Mononuclear cell (primary cell): ENCODE results near the gene CNGB1. TPM values are rescaled to one million over a fixed set of nuclear protein-coding genes. Genes with fewer than 3 reads are reported as not detected.
"Not testable (repeated sequence)": the region's sequence is repeated elsewhere in the genome, so short reads cannot be mapped to it uniquely, and the experiment has no call there.

Source experiments
- H3K27me3 ChIP-seq: 2 replicates; pipeline ENCODE4 v1.6.0; 2011; ENCODE audit warnings: low read length, control low read depth; ENCODE audit not compliant: insufficient read depth
- H3K4me1 ChIP-seq: 2 replicates; pipeline ENCODE4 v1.5.1; 2011; ENCODE audit warnings: mild to moderate bottlenecking, low read length, control low read depth; ENCODE audit not compliant: insufficient read depth
- H3K4me3 ChIP-seq: 2 replicates; pipeline ENCODE4 v1.5.1; 2011; ENCODE audit warnings: mild to moderate bottlenecking, low read length, moderate library complexity
- H3K9me3 ChIP-seq: 2 replicates; pipeline ENCODE4 v1.5.1; 2011; ENCODE audit warnings: low read depth, mild to moderate bottlenecking, control low read depth, low read length
- total RNA-seq: library from RNA; depleted of rRNA; stranded (reverse); fragments of >200 nt; gene quantifications from one replicate; pipeline ENCODE4 v1.2.3, GENCODE V29; 2012

Gene CNGB1
- total RNA-seq, 1 donor: not detected

GRCh38 chr16:57988929-57989328 is 18.0 kb upstream of the CNGB1 start:
- peaks cover 19% of the 10 kb centered on the region for H3K4me1 ChIP-seq
- H3K4me3 ChIP-seq: no peak overlapping the region
- no peaks in the 10 kb centered on the region for H3K9me3 ChIP-seq
- H3K27me3 ChIP-seq: no peaks in the 10 kb centered on the region

- Histone ChIP-seq H3K9me3 (no peaks in the 10 kb centered on the region), H3K4me1 (peaks cover 13% of the 10 kb centered on the region), H3K4me3 (no peak overlapping the region), H3K27me3 (no peaks in the 10 kb centered on the region)
These were observed 16.7 kb upstream of the CNGB1 start for GRCh38 chr16:57987441-57988177.

GRCh38 chr16:57986196-57986595 is 15.3 kb upstream of the CNGB1 start:
- H3K9me3 ChIP-seq: no peaks in the 10 kb centered on the region
- no peaks in the 10 kb centered on the region for H3K27me3 ChIP-seq
- H3K4me1 ChIP-seq: peaks cover 13% of the 10 kb centered on the region
- no peak overlapping the region for H3K4me3 ChIP-seq

GRCh38 chr16:57985204-57986181 is 14.6 kb upstream of the CNGB1 start:
- H3K4me1 ChIP-seq: peaks cover 13% of the 10 kb centered on the region
- peak overlapping the region; percentile 40 for H3K4me3 ChIP-seq
- no peaks in the 10 kb centered on the region for H3K9me3 ChIP-seq
- no peaks in the 10 kb centered on the region for H3K27me3 ChIP-seq

- Histone ChIP-seq H3K4me3 (peak overlapping the region; percentile 40), H3K9me3 (no peaks in the 10 kb centered on the region), H3K27me3 (no peaks in the 10 kb centered on the region), H3K4me1 (peaks cover 13% of the 10 kb centered on the region)
These were observed 13.7 kb upstream of the CNGB1 start for GRCh38 chr16:57984443-57985203.

DNA sequence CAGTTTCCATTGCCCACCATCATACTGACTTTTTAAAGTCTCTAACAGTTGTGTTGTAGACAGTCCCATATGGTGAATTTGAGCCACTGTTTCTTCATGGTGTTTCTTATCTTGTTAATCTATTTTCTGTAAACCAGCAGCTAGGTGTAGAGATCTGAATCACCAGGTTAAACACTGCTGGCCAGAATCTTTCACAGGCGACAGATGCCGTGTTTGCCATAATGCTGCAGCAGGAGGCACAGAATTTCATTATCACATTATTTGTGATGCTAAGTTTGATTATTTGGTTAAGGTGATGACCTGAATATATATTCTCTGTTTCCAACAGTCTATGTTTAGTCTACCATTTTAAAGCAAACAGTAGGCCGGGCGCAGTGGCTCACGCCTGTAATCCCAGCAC is 11.5 kb upstream of the CNGB1 start:
- no peak overlapping the region for H3K4me3 ChIP-seq
- no peaks in the 10 kb centered on the region for H3K27me3 ChIP-seq
- H3K9me3 ChIP-seq: no peaks in the 10 kb centered on the region
- peaks cover 13% of the 10 kb centered on the region for H3K4me1 ChIP-seq

DNA sequence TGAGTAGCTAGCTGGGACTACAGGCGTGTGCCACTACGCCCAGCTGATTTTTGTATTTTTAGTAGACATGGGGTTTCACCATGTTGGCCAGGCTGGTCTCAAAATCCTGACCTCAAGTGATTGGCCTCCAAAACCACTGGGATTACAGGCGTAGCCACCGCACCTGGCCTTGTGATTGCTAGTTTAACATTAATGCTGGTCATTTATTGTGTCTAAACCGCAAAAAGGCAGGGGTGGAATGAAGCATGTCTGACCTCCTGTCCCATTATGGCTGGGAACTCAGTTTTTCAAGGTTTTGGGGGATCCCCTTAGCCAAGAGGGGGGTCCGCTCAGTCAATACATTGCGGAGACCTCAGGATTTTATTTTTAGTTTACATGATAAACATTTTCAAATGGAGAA is 10.7 kb upstream of the CNGB1 start:
- Histone ChIP-seq H3K4me3 (no peak overlapping the region), H3K27me3 (no peaks in the 10 kb centered on the region), H3K9me3 (no peaks in the 10 kb centered on the region), H3K4me1 (peaks cover 13% of the 10 kb centered on the region)

GRCh38 chr16:57979006-57979585 is 8.2 kb upstream of the CNGB1 start:
- Histone ChIP-seq H3K27me3 (no peaks in the 10 kb centered on the region), H3K4me3 (no peak overlapping the region), H3K9me3 (no peaks in the 10 kb centered on the region), H3K4me1 (peaks cover 2% of the 10 kb centered on the region)

DNA sequence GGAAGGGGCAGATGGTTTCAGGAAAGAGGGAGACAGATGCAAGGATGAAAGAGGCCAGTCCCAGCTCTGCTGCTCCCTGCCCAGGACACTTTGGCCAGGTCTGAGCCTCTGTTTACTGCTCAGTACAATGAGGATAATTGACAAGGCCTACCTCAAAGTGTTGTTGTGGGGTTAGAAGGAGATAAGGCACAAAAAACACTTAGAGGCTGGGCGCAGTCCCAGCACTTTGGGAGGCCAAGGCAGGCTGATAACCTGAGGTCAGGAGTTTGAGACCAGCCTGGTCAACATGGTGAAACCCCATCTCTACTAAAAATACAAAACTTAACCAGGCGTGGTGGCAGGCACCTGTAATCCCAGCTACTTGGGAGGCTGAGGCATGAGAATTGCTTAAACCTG is 7.1 kb upstream of the CNGB1 start:
- not testable (repeated sequence) for H3K4me3 ChIP-seq, H3K4me1 ChIP-seq, H3K9me3 ChIP-seq, H3K27me3 ChIP-seq

DNA sequence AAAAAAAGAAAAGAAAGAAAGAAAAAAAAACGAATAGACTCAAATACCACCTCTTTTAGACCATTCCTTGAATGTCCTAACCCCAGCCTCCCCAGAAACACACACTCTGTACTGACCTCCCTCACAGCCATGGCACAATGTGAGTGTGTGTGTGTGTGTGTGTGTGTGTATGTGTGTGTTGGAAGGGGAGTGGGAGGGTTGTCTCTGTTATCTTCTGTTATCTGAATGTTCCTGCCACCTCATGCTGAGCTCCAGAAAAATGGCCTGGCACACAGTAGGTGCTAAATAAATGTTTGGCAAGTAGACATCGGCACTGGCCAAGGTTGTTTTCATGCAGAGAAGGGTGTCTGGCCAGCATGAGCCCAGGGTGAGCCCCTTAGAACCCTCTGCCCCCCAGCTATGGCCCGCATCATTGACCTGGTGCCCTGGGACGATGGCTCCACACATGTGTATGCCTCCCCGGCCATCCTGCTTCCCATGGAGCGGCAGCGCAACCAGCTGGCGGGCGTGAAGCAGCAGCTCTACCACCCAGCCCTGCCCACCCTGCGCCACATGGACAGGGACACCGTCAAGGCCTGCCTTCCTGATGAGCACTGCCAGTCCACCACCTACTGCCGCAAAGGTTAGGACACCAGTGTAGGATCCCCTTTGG is 6.6 kb upstream of the CNGB1 start:
- Histone ChIP-seq H3K4me3 (no peak overlapping the region), H3K27me3 (no peaks in the 10 kb centered on the region), H3K4me1 (no peaks in the 10 kb centered on the region), H3K9me3 (no peaks in the 10 kb centered on the region)

DNA sequence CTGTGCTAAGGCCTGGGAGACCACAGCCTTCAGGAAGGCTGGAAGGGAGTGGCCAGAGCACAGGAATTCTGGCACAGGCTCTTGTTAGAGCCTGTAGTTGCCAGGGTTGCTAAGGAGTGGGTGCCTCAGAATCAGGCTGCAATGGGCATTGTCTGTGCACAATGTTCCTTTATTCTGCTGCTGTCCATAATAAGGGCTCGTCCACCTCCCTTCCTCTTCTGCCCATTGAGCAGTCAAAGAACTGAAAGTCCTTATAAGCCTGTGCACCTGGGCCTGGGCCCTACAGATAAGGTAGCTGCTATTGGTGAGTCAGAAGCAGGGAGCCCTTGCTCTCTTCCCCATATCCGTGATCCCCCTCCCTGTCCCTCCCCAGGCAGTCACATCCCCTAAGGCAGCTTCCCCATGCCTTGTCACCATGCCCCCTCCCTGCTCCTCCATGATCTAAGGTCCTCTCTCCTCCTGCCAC is 5.4 kb upstream of the CNGB1 start:
- no peak overlapping the region for H3K4me3 ChIP-seq
- H3K4me1 ChIP-seq: no peaks in the 10 kb centered on the region
- no peaks in the 10 kb centered on the region for H3K9me3 ChIP-seq
- H3K27me3 ChIP-seq: no peaks in the 10 kb centered on the region

- Histone ChIP-seq H3K4me1 (no peaks in the 10 kb centered on the region), H3K27me3 (no peaks in the 10 kb centered on the region), H3K4me3 (no peak overlapping the region), H3K9me3 (no peaks in the 10 kb centered on the region)
These were observed 1.4 kb upstream of the CNGB1 start for GRCh38 chr16:57972306-57972705.

GRCh38 chr16:57971848-57972247 is 920 bp upstream of the CNGB1 start:
- H3K9me3 ChIP-seq: no peaks in the 10 kb centered on the region
- H3K27me3 ChIP-seq: no peaks in the 10 kb centered on the region
- no peak overlapping the region for H3K4me3 ChIP-seq
- no peaks in the 10 kb centered on the region for H3K4me1 ChIP-seq

GRCh38 chr16:57970319-57970718 is 609 bp downstream of the CNGB1 start:
- Histone ChIP-seq H3K27me3 (no peaks in the 10 kb centered on the region), H3K4me3 (no peak overlapping the region), H3K4me1 (no peaks in the 10 kb centered on the region), H3K9me3 (no peaks in the 10 kb centered on the region)
